ENCODE data around the gene CCL7. TPM values are rescaled to one million over a fixed set of nuclear protein-coding genes. Genes with fewer than 3 reads are reported as not detected.
A peak's percentile ranks its signal among the peaks of the same experiment; 100 is the strongest.

Gene CCL7
- total RNA-seq, 2 donors from 2014 or later: 0.72 TPM; not detected in 1

DNA sequence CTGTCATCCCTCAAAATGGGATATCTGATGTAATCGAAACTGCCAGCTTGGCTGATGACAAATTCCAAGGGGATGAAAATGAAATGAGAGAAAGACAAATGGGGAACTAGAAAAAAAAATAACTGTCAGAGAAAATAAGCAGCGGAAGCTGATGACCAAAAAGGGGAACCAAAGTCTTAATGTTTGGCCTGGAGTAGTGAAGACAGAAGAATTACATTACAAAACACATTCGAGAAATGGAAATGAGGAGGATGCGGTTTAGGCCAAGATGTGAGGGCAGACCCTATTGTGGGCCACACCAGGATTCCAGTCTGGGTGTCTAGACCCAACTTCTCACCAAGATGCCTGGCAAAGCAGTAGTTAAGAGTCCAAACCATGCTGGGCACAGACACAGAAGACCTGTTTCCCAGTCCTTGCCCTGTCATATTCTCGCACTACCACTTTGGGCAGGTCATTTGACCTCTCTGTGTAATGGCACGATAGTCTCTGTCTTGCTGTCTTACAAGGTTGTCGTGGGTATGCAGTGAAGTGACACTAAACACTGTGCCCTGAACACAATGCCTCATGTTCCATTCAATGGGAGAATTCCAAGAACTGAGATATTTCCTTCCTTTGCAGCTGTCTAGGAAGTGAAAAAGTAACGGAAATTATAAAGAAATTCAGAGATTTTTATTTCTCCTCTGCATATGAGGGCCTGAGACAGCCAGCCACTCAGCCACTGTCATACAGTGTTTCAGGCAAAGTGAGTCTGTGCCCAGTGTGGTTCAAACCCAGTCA is 27.2 kb upstream of the CCL7 start:
- peak overlapping the region; percentile 20 for H3K27ac ChIP-seq
- H3K9me3 ChIP-seq: no peaks in the 10 kb centered on the region
- DNase-seq: no peak
- H3K4me1 ChIP-seq: no peaks in the 10 kb centered on the region
- no peaks in the 10 kb centered on the region for H3K27me3 ChIP-seq
- no peaks in the 10 kb centered on the region for H3K36me3 ChIP-seq
- H3K9ac ChIP-seq (ENCODE audit: low read depth in 2 of 2, low read length in 2 of 2): no peak overlapping the region
- intact Hi-C loops (cut with DNase I): no loop called here
- no peak for TF ChIP-seq CTCF (IDR thresholded peaks at IDR 0.05)
- no peak overlapping the region for H3K4me3 ChIP-seq

DNA sequence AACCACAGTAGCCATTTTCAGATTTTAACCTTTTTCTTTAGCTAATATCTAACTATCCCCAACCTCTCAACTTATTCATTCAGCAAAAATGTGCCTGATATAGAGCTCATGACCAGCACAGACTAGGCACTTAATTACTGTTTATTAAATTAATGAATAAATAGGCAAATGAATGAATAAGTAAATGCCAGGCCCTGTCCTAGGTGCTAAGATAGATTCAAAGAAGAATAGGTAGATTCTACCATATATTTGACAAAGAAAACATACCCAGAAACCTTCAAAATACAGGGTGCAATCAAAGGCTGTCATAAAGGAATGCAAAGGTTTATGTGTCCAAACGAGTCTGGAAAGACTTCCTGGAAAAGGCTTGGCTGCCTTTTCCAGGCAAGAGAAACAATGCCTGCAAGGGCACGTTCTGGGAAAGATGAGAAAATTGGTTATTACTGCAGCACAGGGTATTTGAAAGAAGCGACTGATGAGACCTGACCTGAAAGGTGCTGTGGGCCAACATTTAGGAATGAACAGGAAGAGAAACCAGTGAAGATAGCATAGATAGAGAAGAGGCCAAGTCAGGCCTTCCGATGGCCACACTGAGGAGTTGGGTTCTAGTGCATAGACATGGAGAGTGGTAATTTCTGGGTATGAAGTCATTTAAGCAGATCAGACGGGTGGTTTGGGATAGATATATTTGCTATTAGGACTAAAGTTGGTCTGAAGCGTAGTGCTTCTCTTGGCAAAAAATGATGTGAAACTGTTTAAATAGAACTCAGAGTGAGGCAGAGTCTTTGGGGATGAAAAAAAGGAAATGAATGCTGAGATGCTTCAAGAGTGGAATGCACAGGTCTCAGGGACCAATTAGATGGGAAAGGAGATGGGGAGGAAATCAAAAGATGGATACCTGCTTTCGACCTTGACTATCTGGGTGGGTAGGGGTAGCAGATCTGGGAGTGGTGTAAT is 26.4 kb upstream of the CCL7 start:
- no peaks in the 10 kb centered on the region for H3K4me1 ChIP-seq
- H3K27ac ChIP-seq: peak overlapping the region; percentile 20

GRCh38 chr17:34245351-34245905 is 24.6 kb upstream of the CCL7 start:
- DNase-seq: no peak
- Histone ChIP-seq H3K36me3 (no peaks in the 10 kb centered on the region), H3K4me1 (no peaks in the 10 kb centered on the region), H3K9me3 (no peaks in the 10 kb centered on the region), H3K27ac (no peak overlapping the region), H3K9ac (ENCODE audit: low read depth in 2 of 2, low read length in 2 of 2) (no peak overlapping the region), H3K4me3 (no peak overlapping the region), H3K27me3 (no peaks in the 10 kb centered on the region)
- no peak for TF ChIP-seq CTCF (IDR thresholded peaks at IDR 0.05)
- intact Hi-C loops (cut with DNase I): no loop called here

More for the DNA sequence above, 26.4 kb upstream of the CCL7 start:
- Histone ChIP-seq H3K9ac (ENCODE audit: low read depth in 2 of 2, low read length in 2 of 2) (no peak overlapping the region), H3K36me3 (no peaks in the 10 kb centered on the region), H3K4me3 (no peak overlapping the region), H3K9me3 (no peaks in the 10 kb centered on the region), H3K27me3 (no peaks in the 10 kb centered on the region)
- no peak for DNase-seq
- no peak for TF ChIP-seq CTCF (IDR thresholded peaks at IDR 0.05)
- intact Hi-C loops (cut with DNase I): no loop called here

- no peaks in the 10 kb centered on the region for H3K27me3 ChIP-seq
- no peak for TF ChIP-seq CTCF (IDR thresholded peaks at IDR 0.05)
- H3K9ac ChIP-seq (ENCODE audit: low read depth in 2 of 2, low read length in 2 of 2): no peak overlapping the region
- no peaks in the 10 kb centered on the region for H3K4me1 ChIP-seq
- no peaks in the 10 kb centered on the region for H3K36me3 ChIP-seq
- H3K9me3 ChIP-seq: no peaks in the 10 kb centered on the region
- no peak overlapping the region for H3K27ac ChIP-seq
- no peak overlapping the region for H3K4me3 ChIP-seq
- DNase-seq: no peak
- intact Hi-C loops (cut with DNase I): no loop called here
These were observed 23.6 kb upstream of the CCL7 start for GRCh38 chr17:34246446-34246845.

DNA sequence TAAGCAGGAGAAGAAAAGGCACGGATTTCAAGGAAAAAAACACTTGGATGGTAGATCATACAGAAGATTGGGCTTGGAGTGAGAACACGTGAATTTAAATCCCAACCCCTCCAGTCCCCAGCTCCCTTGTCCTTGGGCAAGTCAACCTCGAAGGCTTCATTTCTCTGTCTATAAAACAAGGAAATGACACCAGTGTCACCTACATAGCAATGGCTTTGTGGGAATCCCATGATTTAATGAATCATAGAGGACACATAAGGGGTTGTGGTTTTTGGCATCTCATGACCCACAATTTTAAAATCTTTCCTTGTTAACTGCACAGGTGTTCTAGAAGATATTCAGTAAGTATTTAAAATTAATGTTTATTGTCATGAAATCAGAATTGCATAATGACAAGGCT is 23.1 kb upstream of the CCL7 start:
- no peaks in the 10 kb centered on the region for H3K4me1 ChIP-seq
- H3K27me3 ChIP-seq: no peaks in the 10 kb centered on the region
- no peak overlapping the region for H3K9ac ChIP-seq (ENCODE audit: low read depth in 2 of 2, low read length in 2 of 2)
- intact Hi-C loops (cut with DNase I): no loop called here
- DNase-seq: no peak
- no peak overlapping the region for H3K4me3 ChIP-seq
- H3K36me3 ChIP-seq: no peaks in the 10 kb centered on the region
- H3K9me3 ChIP-seq: no peaks in the 10 kb centered on the region
- no peak overlapping the region for H3K27ac ChIP-seq
- no peak for TF ChIP-seq CTCF (IDR thresholded peaks at IDR 0.05)
